ENCODE data around the gene SLC10A3. TPM values are rescaled to one million over a fixed set of nuclear protein-coding genes. Genes with fewer than 3 reads are reported as not detected.

The SLC10A3 gene
- total and polyA plus RNA-seq, 2 of the 13 experiments (the other 11 are each of a cell fraction or from before 2014, with no cell fraction given), result 10.1 to 11.5 TPM

DNA sequence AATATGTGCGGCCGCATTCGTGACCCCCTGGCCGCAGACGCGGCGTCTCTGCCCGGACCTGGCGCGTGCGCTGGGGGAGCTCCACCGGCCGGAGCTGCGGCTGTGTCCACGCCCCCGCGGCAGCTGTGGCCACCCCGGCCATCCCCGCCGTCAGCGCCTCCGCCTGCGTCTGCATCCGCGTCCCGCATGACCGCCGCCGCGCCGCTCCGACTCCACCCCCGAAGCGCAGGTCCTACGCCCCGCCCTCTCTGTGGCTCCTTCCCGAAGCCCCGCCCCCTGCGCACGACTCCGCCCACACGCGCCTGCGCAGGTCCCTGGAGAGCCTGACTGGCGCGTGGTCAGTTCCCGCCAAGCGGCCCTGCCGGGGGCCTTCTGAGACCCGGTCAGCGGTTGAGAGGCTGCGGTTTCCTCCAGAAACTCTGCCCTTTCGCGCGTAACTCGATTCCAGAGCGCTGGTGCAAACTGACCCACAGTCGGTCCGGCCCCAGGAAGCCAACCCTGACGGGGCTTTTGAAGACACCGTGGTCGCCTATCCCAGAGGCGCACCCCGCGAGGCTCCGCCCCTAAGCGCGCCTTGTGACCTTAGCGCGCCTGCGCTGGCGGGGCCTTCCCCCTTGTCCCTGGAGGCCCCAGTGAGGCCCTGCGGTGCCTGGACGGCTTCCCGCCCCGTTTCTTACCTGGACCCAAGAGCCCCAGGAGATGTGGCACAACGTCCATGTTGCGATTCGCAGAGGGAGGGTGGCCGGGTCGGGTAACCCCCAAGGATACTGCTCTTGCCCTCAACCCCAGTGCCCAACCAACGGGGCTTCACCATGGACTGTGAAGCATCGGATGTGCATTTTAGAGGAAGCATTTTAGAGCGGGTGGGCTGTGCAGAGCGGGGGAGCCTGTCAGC is 11.5 kb downstream of the SLC10A3 start, which contains the start of gene LAGE3 (continued):
- peak; percentile 38; the same call in 1 of the 2 replicates for TF ChIP-seq RBFOX2 (IDR thresholded peaks at IDR 0.05; ENCODE audit: low read depth, low read length)
- TF ChIP-seq KLF9 (CRISPR knock-in tag; IDR thresholded peaks at IDR 0.05; ENCODE audit: low read depth), result no peak
- TF ChIP-seq, protein P1, sequence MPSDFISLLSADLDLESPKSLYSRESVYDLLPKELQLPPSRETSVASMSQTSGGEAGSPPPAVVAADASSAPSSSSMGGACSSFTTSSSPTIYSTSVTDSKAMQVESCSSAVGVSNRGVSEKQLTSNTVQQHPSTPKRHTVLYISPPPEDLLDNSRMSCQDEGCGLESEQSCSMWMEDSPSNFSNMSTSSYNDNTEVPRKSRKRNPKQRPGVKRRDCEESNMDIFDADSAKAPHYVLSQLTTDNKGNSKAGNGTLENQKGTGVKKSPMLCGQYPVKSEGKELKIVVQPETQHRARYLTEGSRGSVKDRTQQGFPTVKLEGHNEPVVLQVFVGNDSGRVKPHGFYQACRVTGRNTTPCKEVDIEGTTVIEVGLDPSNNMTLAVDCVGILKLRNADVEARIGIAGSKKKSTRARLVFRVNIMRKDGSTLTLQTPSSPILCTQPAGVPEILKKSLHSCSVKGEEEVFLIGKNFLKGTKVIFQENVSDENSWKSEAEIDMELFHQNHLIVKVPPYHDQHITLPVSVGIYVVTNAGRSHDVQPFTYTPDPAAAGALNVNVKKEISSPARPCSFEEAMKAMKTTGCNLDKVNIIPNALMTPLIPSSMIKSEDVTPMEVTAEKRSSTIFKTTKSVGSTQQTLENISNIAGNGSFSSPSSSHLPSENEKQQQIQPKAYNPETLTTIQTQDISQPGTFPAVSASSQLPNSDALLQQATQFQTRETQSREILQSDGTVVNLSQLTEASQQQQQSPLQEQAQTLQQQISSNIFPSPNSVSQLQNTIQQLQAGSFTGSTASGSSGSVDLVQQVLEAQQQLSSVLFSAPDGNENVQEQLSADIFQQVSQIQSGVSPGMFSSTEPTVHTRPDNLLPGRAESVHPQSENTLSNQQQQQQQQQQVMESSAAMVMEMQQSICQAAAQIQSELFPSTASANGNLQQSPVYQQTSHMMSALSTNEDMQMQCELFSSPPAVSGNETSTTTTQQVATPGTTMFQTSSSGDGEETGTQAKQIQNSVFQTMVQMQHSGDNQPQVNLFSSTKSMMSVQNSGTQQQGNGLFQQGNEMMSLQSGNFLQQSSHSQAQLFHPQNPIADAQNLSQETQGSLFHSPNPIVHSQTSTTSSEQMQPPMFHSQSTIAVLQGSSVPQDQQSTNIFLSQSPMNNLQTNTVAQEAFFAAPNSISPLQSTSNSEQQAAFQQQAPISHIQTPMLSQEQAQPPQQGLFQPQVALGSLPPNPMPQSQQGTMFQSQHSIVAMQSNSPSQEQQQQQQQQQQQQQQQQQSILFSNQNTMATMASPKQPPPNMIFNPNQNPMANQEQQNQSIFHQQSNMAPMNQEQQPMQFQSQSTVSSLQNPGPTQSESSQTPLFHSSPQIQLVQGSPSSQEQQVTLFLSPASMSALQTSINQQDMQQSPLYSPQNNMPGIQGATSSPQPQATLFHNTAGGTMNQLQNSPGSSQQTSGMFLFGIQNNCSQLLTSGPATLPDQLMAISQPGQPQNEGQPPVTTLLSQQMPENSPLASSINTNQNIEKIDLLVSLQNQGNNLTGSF (CRISPR knock-in tag; IDR thresholded peaks at IDR 0.05), result peak; percentile 82; the same call in 1 of the 2 replicates
- 0 out of 2 replicates have a peak, but pooled peaks have one; percentile 40 for TF ChIP-seq MXD4 (CRISPR knock-in tag; IDR thresholded peaks at IDR 0.05)
- no peak for TF ChIP-seq TEAD2 (CRISPR knock-in tag; IDR thresholded peaks at IDR 0.05)
- TF ChIP-seq ZKSCAN1 (IDR thresholded peaks at IDR 0.05; ENCODE audit: low read length), result no peak
- 0 out of 2 replicates have a peak, but pooled peaks have one; percentile 13 for TF ChIP-seq BCL6 (CRISPR knock-in tag; IDR thresholded peaks at IDR 0.05)
- peak; percentile 52 for TF ChIP-seq HNRNPK (IDR thresholded peaks at IDR 0.05; ENCODE audit: low read depth, low read length, poor library complexity, severe bottlenecking)
- TF ChIP-seq, protein P2, sequence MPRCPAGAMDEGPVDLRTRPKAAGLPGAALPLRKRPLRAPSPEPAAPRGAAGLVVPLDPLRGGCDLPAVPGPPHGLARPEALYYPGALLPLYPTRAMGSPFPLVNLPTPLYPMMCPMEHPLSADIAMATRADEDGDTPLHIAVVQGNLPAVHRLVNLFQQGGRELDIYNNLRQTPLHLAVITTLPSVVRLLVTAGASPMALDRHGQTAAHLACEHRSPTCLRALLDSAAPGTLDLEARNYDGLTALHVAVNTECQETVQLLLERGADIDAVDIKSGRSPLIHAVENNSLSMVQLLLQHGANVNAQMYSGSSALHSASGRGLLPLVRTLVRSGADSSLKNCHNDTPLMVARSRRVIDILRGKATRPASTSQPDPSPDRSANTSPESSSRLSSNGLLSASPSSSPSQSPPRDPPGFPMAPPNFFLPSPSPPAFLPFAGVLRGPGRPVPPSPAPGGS (CRISPR knock-in tag; IDR thresholded peaks at IDR 0.05), result no peak
- no peak for TF ChIP-seq ZNF550 (CRISPR knock-in tag; IDR thresholded peaks at IDR 0.05; ENCODE audit: borderline replicate concordance)
- TF ChIP-seq, protein P3, sequence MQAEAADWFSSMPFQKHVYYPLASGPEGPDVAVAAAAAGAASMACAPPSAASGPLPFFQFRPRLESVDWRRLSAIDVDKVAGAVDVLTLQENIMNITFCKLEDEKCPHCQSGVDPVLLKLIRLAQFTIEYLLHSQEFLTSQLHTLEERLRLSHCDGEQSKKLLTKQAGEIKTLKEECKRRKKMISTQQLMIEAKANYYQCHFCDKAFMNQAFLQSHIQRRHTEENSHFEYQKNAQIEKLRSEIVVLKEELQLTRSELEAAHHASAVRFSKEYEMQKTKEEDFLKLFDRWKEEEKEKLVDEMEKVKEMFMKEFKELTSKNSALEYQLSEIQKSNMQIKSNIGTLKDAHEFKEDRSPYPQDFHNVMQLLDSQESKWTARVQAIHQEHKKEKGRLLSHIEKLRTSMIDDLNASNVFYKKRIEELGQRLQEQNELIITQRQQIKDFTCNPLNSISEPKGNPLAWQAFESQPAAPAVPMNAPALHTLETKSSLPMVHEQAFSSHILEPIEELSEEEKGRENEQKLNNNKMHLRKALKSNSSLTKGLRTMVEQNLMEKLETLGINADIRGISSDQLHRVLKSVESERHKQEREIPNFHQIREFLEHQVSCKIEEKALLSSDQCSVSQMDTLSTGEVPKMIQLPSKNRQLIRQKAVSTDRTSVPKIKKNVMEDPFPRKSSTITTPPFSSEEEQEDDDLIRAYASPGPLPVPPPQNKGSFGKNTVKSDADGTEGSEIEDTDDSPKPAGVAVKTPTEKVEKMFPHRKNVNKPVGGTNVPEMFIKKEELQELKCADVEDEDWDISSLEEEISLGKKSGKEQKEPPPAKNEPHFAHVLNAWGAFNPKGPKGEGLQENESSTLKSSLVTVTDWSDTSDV (CRISPR knock-in tag; IDR thresholded peaks at IDR 0.05), result no peak
- no peak for TF ChIP-seq TCF7L2 (IDR thresholded peaks at IDR 0.05; ENCODE audit: low read depth, low read length)
- TF ChIP-seq XRCC5 (optimal IDR thresholded peaks at IDR 0.05; ENCODE audit: low read length), result no peak
- peak; percentile 67 for TF ChIP-seq ZFX (CRISPR knock-in tag; IDR thresholded peaks at IDR 0.05; ENCODE audit: low read depth)
- TF ChIP-seq TP53 (CRISPR knock-in tag; conservative IDR thresholded peaks at IDR 0.05), result no peak
- TF ChIP-seq THAP11 (CRISPR knock-in tag; IDR thresholded peaks at IDR 0.05), result no peak
- no peak for TF ChIP-seq PITX1 (CRISPR knock-in tag; IDR thresholded peaks at IDR 0.05)
- no peak for TF ChIP-seq ZNF34 (CRISPR knock-in tag; IDR thresholded peaks at IDR 0.05; ENCODE audit: borderline replicate concordance)
- TF ChIP-seq MZF1 (CRISPR knock-in tag; IDR thresholded peaks at IDR 0.05; ENCODE audit: borderline replicate concordance), result no peak
- TF ChIP-seq, protein P4, sequence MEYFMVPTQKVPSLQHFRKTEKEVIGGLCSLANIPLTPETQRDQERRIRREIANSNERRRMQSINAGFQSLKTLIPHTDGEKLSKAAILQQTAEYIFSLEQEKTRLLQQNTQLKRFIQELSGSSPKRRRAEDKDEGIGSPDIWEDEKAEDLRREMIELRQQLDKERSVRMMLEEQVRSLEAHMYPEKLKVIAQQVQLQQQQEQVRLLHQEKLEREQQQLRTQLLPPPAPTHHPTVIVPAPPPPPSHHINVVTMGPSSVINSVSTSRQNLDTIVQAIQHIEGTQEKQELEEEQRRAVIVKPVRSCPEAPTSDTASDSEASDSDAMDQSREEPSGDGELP (IDR thresholded peaks at IDR 0.05; ENCODE audit: borderline replicate concordance, low read depth), result peak; percentile 36; the same call in 1 of the 2 replicates

All from HepG2 (cell line).